Panc1 (cell line): Measurements from ENCODE around the gene JADE2.

Source experiments
- CTCF ChIP-seq: fragments of 450-650 bp; IDR thresholded peaks from 2 replicates; pipeline ENCODE4 v1.5.1; 2017; ENCODE audit warnings: mild to moderate bottlenecking
- TCF7L2 ChIP-seq: IDR thresholded peaks from 2 replicates; pipeline ENCODE4 v1.6.1; 2011; ENCODE audit warnings: mild to moderate bottlenecking, low read depth, low read length, inconsistent platforms

- TF ChIP-seq CTCF (no peak), TCF7L2 (no peak)
Measured at GRCh38 chr5:134533115-134533815, 7.8 kb downstream of the JADE2 start.
